GM13977 (cell line): ENCODE measurements around the gene RIMBP2.

Source experiments
- DNase-seq: peaks from one replicate; pipeline ENCODE4 v3.0.0; 2012; ENCODE audit warnings: low spot score
- in situ Hi-C: fragments of 300-500 bp; cut with MboI; formaldehyde crosslinking; loops from one replicate; pipeline ENCODE4 v1.12.0; 2022; ENCODE audit warnings: low sequenced_read_pairs, low pct_unique_long_range_greater_than_20kb, mixed read lengths, inconsistent platforms; ENCODE audit not compliant: unreplicated experiment
- TF ChIP-seq, protein P1 (sequence below): IDR thresholded peaks from 2 replicates; pipeline ENCODE4 v1.5.1; 2012; ENCODE audit warnings: mild to moderate bottlenecking, control low read depth; ENCODE audit not compliant: insufficient read depth; ENCODE audit errors: extremely low read depth, missing control alignments

Gene RIMBP2

GRCh38 chr12:130487636-130488357 is 228.3 kb downstream of the RIMBP2 start:
- in situ Hi-C loops: no loop called here
- DNase-seq: no peak
- TF ChIP-seq, protein P1, sequence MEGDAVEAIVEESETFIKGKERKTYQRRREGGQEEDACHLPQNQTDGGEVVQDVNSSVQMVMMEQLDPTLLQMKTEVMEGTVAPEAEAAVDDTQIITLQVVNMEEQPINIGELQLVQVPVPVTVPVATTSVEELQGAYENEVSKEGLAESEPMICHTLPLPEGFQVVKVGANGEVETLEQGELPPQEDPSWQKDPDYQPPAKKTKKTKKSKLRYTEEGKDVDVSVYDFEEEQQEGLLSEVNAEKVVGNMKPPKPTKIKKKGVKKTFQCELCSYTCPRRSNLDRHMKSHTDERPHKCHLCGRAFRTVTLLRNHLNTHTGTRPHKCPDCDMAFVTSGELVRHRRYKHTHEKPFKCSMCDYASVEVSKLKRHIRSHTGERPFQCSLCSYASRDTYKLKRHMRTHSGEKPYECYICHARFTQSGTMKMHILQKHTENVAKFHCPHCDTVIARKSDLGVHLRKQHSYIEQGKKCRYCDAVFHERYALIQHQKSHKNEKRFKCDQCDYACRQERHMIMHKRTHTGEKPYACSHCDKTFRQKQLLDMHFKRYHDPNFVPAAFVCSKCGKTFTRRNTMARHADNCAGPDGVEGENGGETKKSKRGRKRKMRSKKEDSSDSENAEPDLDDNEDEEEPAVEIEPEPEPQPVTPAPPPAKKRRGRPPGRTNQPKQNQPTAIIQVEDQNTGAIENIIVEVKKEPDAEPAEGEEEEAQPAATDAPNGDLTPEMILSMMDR: no peak

DNA sequence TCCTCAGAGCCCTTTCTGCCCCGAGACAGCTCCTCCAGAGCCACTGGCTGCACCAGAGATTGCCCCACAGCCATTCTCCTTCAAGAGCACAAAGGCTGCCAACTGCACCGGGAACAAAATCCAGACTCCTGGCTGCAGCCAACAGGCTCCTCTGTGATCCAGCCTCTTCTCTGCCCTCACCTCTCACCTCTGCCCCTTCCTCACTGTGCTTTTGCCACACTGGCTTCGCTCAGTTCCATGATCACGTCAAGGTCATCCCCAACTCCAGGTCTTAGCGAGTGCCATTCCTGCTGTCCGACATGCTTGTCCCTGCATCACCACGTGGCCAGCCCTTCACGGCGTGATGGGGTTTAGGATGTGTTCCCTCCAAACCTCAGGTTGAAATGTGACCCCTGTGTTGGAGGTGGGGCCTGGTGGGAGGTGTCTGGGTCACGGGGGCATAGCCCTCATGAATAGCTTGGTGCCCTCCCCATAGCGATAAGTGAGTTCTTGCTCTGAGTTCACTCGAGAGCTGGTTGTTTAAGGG is 229.1 kb downstream of the RIMBP2 start:
- TF ChIP-seq, protein P1: no peak
- no peak for DNase-seq

GRCh38 chr12:130486146-130486435 is 230.0 kb downstream of the RIMBP2 start:
- DNase-seq: no peak
- TF ChIP-seq, protein P1: no peak
- in situ Hi-C loops: no loop called here

More for the DNA sequence above, 229.1 kb downstream of the RIMBP2 start:
- in situ Hi-C loops: no loop called here

DNA sequence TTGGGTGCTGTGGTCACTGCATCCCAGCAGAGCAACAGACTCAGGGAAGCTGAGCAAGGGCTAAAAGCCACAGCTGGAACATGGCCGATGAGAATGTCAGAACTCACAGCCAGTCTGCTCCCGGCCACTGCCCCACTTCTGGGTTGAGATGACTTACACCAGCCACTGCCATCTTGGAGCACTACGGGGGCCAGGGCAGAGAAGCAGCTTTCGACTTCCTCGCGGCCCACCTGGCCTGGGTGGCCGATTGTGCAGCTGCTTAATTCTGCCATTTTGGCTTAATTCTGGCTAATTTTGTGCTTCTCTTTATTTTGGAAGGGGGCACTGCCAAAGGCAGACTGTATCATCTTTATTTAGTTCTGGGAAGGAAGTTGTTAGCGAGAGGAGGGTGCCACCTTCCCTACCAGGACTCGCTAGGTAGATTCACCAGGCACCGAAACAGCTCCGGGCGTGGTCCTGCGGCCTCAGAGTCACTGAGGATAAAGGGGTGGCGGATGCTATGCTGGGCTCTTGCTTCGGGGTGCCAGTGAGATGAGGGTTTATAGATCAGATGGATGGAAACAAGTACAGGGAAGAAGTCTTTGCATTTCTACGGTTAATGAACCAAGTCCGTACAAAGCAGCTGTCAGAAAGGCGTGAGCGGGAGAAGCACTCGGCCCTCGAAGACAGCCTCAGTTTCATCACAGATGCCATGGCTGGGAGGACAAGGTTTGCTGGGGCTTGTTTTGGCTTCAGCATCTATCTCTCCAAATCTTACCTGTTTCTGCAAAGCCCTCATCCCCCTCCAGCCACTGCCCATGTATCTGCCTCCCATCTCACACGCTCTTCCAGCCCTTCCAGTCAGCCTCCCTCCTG is 230.6 kb downstream of the RIMBP2 start:
- in situ Hi-C loops: no loop called here
- DNase-seq: no peak
- TF ChIP-seq, protein P1: no peak

DNA sequence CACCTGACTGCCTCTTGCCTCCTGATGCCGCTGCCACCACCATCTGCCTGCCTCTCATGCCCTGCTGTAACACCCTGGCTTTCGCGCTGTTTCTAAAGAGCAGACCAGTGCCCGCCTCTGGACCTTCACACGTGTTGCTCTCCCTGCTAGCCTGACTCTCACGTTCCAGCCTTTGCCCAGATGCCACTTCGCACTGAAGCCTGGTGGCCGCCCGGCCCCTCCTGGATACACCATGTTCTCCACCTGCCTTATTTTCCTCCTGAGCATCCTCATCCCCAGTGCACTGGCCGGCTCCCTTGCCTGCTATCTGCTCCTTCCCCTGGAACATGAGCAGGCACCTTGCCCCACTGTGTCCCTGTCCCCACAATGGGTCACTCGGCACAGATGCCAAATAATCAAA is 231.9 kb downstream of the RIMBP2 start:
- DNase-seq: no peak
- in situ Hi-C loops: no loop called here
- TF ChIP-seq, protein P1: no peak

DNA sequence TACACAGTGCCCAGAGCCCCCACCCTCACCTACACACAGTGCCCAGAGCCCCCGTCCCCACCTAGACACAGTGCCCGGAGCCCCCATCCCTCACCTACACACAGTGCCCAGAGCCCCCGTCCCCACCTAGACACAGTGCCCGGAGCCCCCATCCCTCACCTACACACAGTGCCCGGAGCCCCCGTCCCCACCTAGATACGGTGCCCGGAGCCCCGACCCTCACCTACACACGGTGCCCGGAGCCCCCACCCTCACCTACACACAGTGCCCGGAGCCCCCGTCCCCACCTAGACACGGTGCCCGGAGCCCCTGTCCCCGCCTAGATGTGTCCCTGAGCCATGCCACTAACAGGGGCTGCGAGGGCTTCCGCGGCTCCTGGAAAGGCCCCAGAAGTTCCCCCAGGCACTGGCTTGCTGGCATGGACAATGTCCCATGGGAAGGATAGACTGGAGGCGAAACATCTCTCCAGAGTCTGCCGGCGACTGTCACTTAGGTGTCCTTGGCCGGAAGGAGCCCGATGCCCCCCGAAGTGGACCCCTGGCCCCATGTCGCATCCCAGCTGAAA is 232.4 kb downstream of the RIMBP2 start:
- in situ Hi-C loops: no loop called here
- DNase-seq: no peak
- TF ChIP-seq, protein P1: no peak
